ENCODE data around the gene NRXN3. TPM values are rescaled to one million over a fixed set of nuclear protein-coding genes. Genes with fewer than 3 reads are reported as not detected.

NRXN3 gene
- total RNA-seq, 2 donors from 2014 or later = 1.2 to 7.8 TPM

DNA sequence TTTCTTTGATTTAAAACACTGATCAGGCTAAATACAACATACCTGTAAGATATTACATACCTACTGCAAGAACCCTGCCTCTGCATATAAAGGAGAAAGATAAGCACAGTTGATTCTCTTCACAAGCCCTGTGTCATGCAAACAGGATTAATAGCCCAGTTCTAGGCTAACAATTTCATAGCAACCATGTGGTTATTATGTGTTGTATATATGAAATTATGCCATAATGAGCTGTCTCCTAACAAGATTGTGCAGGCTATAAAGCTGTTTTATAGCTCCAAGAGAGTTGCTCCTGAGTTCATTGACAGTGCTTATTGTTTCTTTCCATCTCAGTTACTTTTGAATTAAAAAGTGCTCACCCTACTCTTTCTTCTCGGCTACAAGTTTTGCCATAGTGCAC is 1431.9 kb downstream of the NRXN3 start:
- no peak overlapping the region for H3K9ac ChIP-seq (ENCODE audit: low read depth in 2 of 2, low read length in 2 of 2)
- no peaks in the 10 kb centered on the region for H3K4me1 ChIP-seq
- intact Hi-C loops (cut with DNase I) = no loop called here
- H3K27ac ChIP-seq = no peak overlapping the region
- no peak overlapping the region for H3K4me3 ChIP-seq
- no peaks in the 10 kb centered on the region for H3K36me3 ChIP-seq
- TF ChIP-seq, protein P1, sequence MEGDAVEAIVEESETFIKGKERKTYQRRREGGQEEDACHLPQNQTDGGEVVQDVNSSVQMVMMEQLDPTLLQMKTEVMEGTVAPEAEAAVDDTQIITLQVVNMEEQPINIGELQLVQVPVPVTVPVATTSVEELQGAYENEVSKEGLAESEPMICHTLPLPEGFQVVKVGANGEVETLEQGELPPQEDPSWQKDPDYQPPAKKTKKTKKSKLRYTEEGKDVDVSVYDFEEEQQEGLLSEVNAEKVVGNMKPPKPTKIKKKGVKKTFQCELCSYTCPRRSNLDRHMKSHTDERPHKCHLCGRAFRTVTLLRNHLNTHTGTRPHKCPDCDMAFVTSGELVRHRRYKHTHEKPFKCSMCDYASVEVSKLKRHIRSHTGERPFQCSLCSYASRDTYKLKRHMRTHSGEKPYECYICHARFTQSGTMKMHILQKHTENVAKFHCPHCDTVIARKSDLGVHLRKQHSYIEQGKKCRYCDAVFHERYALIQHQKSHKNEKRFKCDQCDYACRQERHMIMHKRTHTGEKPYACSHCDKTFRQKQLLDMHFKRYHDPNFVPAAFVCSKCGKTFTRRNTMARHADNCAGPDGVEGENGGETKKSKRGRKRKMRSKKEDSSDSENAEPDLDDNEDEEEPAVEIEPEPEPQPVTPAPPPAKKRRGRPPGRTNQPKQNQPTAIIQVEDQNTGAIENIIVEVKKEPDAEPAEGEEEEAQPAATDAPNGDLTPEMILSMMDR (IDR thresholded peaks at IDR 0.05) = no peak
- H3K27me3 ChIP-seq = no peaks in the 10 kb centered on the region
- DNase-seq = no peak
- no peaks in the 10 kb centered on the region for H3K9me3 ChIP-seq

DNA sequence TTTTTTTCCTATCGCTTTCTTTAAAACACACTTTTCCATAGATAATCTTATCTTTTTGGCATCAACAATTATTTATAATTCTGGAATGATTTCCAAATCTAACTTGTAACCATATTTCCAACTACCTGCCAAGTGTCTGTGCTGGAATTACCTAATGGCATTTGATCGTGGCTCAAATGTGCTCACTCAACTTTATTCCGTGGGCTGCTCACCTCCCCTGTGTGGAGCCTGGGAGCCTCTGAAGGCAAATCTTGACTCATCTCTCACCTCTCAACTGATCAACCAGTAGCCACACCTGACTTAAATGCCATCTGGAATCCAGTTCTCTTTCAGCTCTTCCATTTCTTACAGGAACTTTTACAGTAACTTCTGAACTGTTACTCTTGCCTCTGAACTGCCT is 1432.6 kb downstream of the NRXN3 start:
- no peak overlapping the region for H3K27ac ChIP-seq
- no peak for DNase-seq
- intact Hi-C loops (cut with DNase I) = no loop called here
- H3K36me3 ChIP-seq = no peaks in the 10 kb centered on the region
- H3K4me3 ChIP-seq = no peak overlapping the region
- H3K9me3 ChIP-seq = no peaks in the 10 kb centered on the region
- no peaks in the 10 kb centered on the region for H3K27me3 ChIP-seq
- TF ChIP-seq, protein P1 (IDR thresholded peaks at IDR 0.05) = no peak
- no peak overlapping the region for H3K9ac ChIP-seq (ENCODE audit: low read depth in 2 of 2, low read length in 2 of 2)
- no peaks in the 10 kb centered on the region for H3K4me1 ChIP-seq

GRCh38 chr14:79605849-79606248 is 1435.7 kb downstream of the NRXN3 start:
- no peaks in the 10 kb centered on the region for H3K4me1 ChIP-seq
- TF ChIP-seq, protein P1 (IDR thresholded peaks at IDR 0.05) = no peak
- H3K9ac ChIP-seq (ENCODE audit: low read depth in 2 of 2, low read length in 2 of 2) = no peak overlapping the region
- no peak overlapping the region for H3K4me3 ChIP-seq
- intact Hi-C loops (cut with DNase I) = no loop called here
- no peak for DNase-seq
- H3K27me3 ChIP-seq = no peaks in the 10 kb centered on the region
- no peak overlapping the region for H3K27ac ChIP-seq
- H3K9me3 ChIP-seq = no peaks in the 10 kb centered on the region
- no peaks in the 10 kb centered on the region for H3K36me3 ChIP-seq

DNA sequence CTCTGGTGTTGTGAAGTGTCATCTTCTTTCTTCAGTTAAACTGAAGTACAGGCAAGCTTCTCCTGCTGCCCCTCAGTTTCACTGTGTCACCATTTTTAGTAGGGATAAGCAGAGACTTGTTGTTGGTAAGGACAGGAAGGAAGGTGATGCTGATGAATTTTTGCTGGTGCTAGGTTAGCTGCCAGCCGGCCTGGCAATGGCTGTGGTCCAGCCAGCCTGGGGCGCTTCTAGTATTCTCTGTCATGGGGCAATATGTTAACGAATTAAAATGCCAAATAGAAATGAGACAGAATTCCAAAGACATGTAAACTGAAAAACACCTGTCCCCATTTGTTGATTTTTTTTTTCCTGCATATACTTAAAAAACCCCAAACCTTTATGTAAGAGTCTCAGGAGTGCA is 1438.3 kb downstream of the NRXN3 start:
- DNase-seq = no peak
- Histone ChIP-seq H3K4me3 (no peak overlapping the region), H3K27me3 (no peaks in the 10 kb centered on the region), H3K36me3 (no peaks in the 10 kb centered on the region), H3K9ac (ENCODE audit: low read depth in 2 of 2, low read length in 2 of 2) (no peak overlapping the region), H3K9me3 (no peaks in the 10 kb centered on the region), H3K4me1 (no peaks in the 10 kb centered on the region), H3K27ac (no peak overlapping the region)
- TF ChIP-seq, protein P1 (IDR thresholded peaks at IDR 0.05) = no peak
- intact Hi-C loops (cut with DNase I) = no loop called here

- H3K36me3 ChIP-seq = no peaks in the 10 kb centered on the region
- TF ChIP-seq, protein P1 (IDR thresholded peaks at IDR 0.05) = no peak
- H3K27ac ChIP-seq = no peak overlapping the region
- H3K9ac ChIP-seq (ENCODE audit: low read depth in 2 of 2, low read length in 2 of 2) = no peak overlapping the region
- H3K9me3 ChIP-seq = no peaks in the 10 kb centered on the region
- no peaks in the 10 kb centered on the region for H3K27me3 ChIP-seq
- intact Hi-C loops (cut with DNase I) = no loop called here
- no peak for DNase-seq
- no peaks in the 10 kb centered on the region for H3K4me1 ChIP-seq
- H3K4me3 ChIP-seq = no peak overlapping the region
These were observed 1443.5 kb downstream of the NRXN3 start for GRCh38 chr14:79613625-79614024.

- TF ChIP-seq, protein P1 (IDR thresholded peaks at IDR 0.05) = no peak
- no peaks in the 10 kb centered on the region for H3K4me1 ChIP-seq
- H3K27ac ChIP-seq = no peak overlapping the region
- no peak overlapping the region for H3K4me3 ChIP-seq
- no peak for DNase-seq
- H3K9ac ChIP-seq (ENCODE audit: low read depth in 2 of 2, low read length in 2 of 2) = no peak overlapping the region
- H3K9me3 ChIP-seq = no peaks in the 10 kb centered on the region
- H3K27me3 ChIP-seq = no peaks in the 10 kb centered on the region
- intact Hi-C loops (cut with DNase I) = no loop called here
- no peaks in the 10 kb centered on the region for H3K36me3 ChIP-seq
These were observed 1444.3 kb downstream of the NRXN3 start for GRCh38 chr14:79614448-79614847.

Data from colonic mucosa (tissue), 4 donors.